ENCODE results near the gene PAX5.

The PAX5 gene

GRCh38 chr9:36864491-36865410, 169.3 kb downstream of the PAX5 start:
- in situ Hi-C loops (cut with HindIII; ENCODE audit: low sequenced_read_pairs) = no loop called here
- no peak for DNase-seq (ENCODE audit: low read depth, low spot score)

DNA sequence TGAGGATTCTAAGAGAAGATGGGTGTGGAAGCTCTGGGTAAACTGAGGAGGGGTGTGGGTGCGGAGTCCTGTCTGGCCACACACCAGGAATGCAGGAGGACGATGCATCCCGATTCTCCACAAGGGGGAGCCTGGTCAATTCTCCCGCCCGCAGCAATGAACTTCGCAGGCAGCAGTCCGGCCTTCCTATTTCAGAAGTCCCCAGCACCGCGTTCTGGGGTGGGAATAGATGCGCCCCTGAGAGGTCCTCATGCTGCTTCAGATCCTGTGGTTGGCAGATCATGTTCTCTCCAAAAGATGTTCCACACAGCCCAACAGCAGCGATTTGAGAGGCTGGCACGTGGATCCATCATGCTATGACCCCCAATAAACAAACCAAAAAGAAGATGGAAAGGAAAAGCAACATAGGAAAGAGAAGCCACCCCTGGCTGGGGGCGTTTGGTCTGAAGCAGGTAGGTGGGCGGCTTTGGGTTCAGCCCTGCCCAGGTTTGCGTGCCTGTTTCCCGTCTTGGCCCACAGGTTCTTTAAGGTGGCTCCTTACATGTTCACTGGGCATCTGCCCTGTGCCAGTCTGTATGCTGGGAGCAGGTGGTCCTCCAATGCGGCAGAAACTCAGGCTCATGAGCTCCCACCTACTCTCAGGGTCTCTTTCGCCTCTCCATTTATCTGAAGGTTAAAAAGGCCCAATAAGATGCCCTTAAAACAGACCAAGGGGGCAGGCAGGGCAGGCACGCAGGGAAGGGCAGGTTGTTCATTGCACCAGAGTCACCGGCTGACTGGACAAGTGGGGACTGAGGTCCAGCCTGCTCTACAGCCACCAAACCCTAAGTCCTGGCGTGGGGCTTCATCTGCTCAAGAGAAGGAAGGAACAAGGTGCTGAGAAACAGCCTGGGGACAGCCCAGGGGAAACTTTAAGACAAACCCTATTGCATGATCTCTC, 171.6 kb downstream of the PAX5 start:
- TF ChIP-seq CTCF (IDR thresholded peaks at IDR 0.05; ENCODE audit: low read depth, low read length) = peak; percentile 86
- DNase-seq (ENCODE audit: low read depth, low spot score) = peak; percentile 27
- in situ Hi-C loops (cut with HindIII; ENCODE audit: low sequenced_read_pairs) = no loop called here
- H3K4me3 ChIP-seq (ENCODE audit: low read depth, low read length) = no peak overlapping the region

More at GRCh38 chr9:36864491-36865410, 169.3 kb downstream of the PAX5 start:
- H3K4me3 ChIP-seq (ENCODE audit: low read depth, low read length) = no peak overlapping the region
- TF ChIP-seq CTCF (IDR thresholded peaks at IDR 0.05; ENCODE audit: low read depth, low read length) = no peak

DNA sequence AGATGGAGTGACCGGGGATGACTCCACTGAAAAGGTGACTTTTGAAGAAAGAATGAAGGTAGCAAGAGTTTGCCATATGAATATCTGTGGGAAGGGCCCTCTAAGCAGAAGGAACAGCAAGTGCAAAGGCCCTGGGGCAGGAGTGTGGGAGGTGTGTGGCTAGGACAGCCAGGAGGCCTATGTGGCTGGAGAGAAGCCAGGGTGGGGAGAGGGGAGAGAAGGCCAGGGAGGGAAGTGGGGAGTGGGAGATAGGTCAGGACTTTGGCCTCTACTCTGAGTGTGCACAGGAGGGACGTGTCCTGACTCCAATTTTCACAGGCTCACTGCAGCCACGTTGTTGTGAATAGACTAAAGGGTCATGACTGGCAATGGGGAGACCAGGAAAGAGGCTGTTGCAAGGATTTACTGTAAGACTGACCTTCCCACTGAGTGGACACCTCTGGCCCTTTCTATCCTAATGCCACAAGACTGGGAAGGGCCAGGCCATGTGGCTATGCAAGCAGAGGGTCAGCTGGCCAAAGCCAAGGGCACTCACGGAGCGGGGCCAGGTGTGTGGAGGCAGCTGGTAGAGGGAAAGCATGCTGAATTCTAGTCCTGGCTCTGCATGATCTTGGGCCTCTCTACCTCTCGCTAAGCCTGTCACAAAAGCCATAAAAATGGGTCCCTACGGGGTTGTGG, 172.4 kb downstream of the PAX5 start:
- in situ Hi-C loops (cut with HindIII; ENCODE audit: low sequenced_read_pairs) = no loop called here
- DNase-seq (ENCODE audit: low read depth, low spot score) = no peak

GRCh38 chr9:36858805-36859375, 175.2 kb downstream of the PAX5 start:
- no peak for TF ChIP-seq CTCF (IDR thresholded peaks at IDR 0.05; ENCODE audit: low read depth, low read length)
- no peak for DNase-seq (ENCODE audit: low read depth, low spot score)
- in situ Hi-C loops (cut with HindIII; ENCODE audit: low sequenced_read_pairs) = no loop called here
- H3K4me3 ChIP-seq (ENCODE audit: low read depth, low read length) = no peak overlapping the region

More for the DNA sequence above, 172.4 kb downstream of the PAX5 start:
- H3K4me3 ChIP-seq (ENCODE audit: low read depth, low read length) = no peak overlapping the region
- TF ChIP-seq CTCF (IDR thresholded peaks at IDR 0.05; ENCODE audit: low read depth, low read length) = no peak

DNA sequence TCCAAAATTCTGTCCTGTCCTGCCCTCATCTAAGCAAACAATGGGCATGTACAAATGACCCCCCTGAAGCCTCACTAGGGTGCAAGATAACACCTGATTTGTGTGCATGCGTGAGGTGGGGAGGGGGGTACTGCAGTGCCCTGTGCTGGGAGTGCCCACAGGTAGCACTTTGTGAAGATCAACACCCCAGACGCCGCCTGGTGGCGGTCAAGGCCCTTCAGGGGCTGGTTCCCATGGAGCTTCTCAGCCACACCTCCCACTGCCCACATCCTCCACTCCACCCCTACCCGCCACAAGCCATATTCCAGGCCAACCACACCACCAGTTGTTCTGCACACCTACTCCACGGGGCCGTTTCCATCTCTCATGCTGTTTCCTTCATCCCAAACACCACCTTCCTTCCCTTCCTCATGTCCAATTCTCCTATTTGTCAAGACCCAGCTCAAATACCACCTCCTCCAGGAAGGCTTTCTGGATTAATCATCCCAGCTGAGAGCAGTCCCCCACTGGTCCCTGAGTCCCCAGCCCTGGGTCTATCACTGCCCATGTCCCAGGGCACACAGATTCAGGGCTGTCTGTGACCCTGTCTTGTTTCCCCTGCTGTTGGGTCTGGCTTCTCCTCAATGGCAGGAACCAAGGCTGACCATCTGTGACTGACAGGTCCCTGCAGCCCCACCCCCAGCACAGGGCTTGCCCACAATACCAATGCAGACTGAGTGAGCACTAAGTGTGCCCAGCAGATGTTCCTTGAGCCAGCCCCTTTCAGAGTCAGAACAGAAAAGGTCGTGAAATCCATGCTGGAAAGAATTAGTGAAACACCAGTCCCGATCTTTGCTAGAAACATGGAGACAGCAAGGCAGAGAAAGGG, 178.4 kb downstream of the PAX5 start:
- no peak for DNase-seq (ENCODE audit: low read depth, low spot score)
- in situ Hi-C loops (cut with HindIII; ENCODE audit: low sequenced_read_pairs) = no loop called here

More for the DNA sequence above, 178.4 kb downstream of the PAX5 start:
- peak; percentile 34 for TF ChIP-seq CTCF (IDR thresholded peaks at IDR 0.05; ENCODE audit: low read depth, low read length)
- no peak overlapping the region for H3K4me3 ChIP-seq (ENCODE audit: low read depth, low read length)

Data from astrocyte of the spinal cord (primary cell).